ENCODE data around the gene CEP135. TPM values are rescaled to one million over a fixed set of nuclear protein-coding genes. Genes with fewer than 3 reads are reported as not detected.

CEP135 gene
- total and polyA plus RNA-seq, 2 donors (not counting 1 experiment from before 2014, with no cell fraction given): 6.4 to 41.0 TPM

GRCh38 chr4:56048383-56048701 is 99.6 kb downstream of the CEP135 start:
- Histone ChIP-seq H3K4me3 (ENCODE audit: control extremely low read depth in 1 of 5, extremely low read depth in 1 of 5, insufficient read depth in 1 of 5, low read depth in 2 of 5, low read length in 4 of 5) (peak overlapping the region in 4 of 5 experiments; percentile 31 to 63 (median 51)), H3K27me3 (replicated peaks in 1 of 4; ENCODE audit: control extremely low read depth in 1 of 4, control insufficient read depth in 3 of 4, insufficient read depth in 4 of 4, low read length in 3 of 4) (peaks cover 0 to 20% (median 11%) of the 10 kb centered on the region in 4 experiments), H3K9ac (ENCODE audit: low read length) (peak overlapping the region; percentile 65), H3K36me3 (replicated peaks in 1 of 2; ENCODE audit: control extremely low read depth in 1 of 2, control insufficient read depth in 1 of 2, extremely low read depth in 1 of 2, insufficient read depth in 2 of 2, low read length in 1 of 2) (no peaks in the 10 kb centered on the region), H3K9me3 (ENCODE audit: control extremely low read depth in 1 of 3, control insufficient read depth in 2 of 3, insufficient read depth in 1 of 3, low read length in 2 of 3) (no peaks in the 10 kb centered on the region), H2AFZ (ENCODE audit: insufficient read depth, low read depth, low read length, poor library complexity, severe bottlenecking) (peak overlapping the region; percentile 77), H4K20me1 (ENCODE audit: control insufficient read depth, insufficient read depth, low read length, poor library complexity, severe bottlenecking) (no peaks in the 10 kb centered on the region), H3K4me2 (replicated peaks; ENCODE audit: low read depth, low read length, poor library complexity, severe bottlenecking) (peak overlapping the region; percentile 94), H3K27ac (ENCODE audit: low read length in 2 of 2) (no peak overlapping the region), H3K79me2 (ENCODE audit: control insufficient read depth, insufficient read depth, low read length) (no peaks in the 10 kb centered on the region), H3K4me1 (ENCODE audit: control insufficient read depth in 2 of 2, insufficient read depth in 2 of 2, low read length in 2 of 2) (peaks cover 15 to 18% of the 10 kb centered on the region in 2 donors)
- CTCF ChIA-PET: no interaction called here
- H3K9me3 Mint-ChIP-seq (ENCODE audit: insufficient read depth): no peaks in the 10 kb centered on the region
- H3K4me1 Mint-ChIP-seq: peaks cover 17% of the 10 kb centered on the region
- H3K27ac Mint-ChIP-seq: no peak overlapping the region
- no peak for TF ChIP-seq CTCF (IDR thresholded peaks at IDR 0.05)
- TF ChIP-seq EZH2 (IDR thresholded peaks at IDR 0.05; ENCODE audit: borderline replicate concordance, insufficient read depth, low read depth, low read length, poor library complexity, severe bottlenecking): no peak
- POLR2A ChIA-PET: no interaction called here
- H3K4me3 Mint-ChIP-seq: peak overlapping the region; percentile 88
- ATAC-seq (ENCODE audit: low read depth) (no peak), DNase-seq (no peak)
- peaks cover 27% of the 10 kb centered on the region for H3K27me3 Mint-ChIP-seq
- intact Hi-C loops (cut with micrococcal nuclease): no loop called here
- 0% methylated on average over 3 of the region's 5 CpGs for WGBS (ENCODE audit: insufficient coverage)

DNA sequence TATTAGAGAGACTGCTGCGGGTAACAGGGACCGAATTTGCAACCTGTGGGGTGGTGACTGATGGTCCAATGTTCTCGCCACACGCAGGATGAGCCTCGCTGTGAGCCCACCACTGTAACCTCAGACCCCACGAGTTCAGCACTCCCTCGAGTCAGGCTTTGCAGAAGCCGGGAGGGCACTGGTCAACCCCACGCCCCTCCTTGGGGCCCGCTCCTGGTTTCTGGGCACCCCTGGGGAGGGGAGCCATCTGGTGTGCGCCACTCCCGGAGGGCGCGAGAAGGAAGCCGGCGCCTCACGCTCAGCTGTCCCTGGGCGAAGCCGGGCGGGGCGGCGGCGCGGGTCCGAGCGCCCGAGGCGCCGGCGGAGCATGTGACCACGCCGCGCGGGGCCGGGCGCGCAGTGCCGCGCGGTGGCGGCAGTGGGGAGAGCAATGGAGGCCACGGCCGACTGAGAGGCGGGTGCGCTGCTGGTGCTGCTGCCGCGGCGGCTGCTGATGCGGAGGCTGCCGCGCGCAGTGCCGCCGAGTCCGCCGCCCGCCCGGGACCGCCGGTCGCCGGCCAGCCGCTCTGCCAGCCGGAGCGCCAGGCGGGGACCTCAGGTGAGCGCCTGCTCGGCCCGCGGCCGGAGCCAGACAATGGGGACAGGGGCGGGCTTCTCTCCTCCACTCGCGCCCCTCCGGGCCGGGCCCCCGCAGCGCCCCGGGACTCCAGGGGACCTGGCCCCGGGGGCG is 100.1 kb downstream of the CEP135 start:
- TF ChIP-seq EZH2 (IDR thresholded peaks at IDR 0.05; ENCODE audit: borderline replicate concordance, insufficient read depth, low read depth, low read length, poor library complexity, severe bottlenecking): no peak
- TF ChIP-seq CTCF (IDR thresholded peaks at IDR 0.05): no peak
- peak; percentile 68 for DNase-seq
- intact Hi-C loops (cut with micrococcal nuclease): loop anchor here (1.0 kb wide), 1 partner anchor 100 kb away; no protein-coding TSS in a partner anchor
- ChIA-PET CTCF (no interaction called here), POLR2A (no interaction called here)
- peak; percentile 91 for ATAC-seq (ENCODE audit: low read depth)
- Histone ChIP-seq H3K4me1 (ENCODE audit: control insufficient read depth in 2 of 2, insufficient read depth in 2 of 2, low read length in 2 of 2) (peaks cover 15 to 17% of the 10 kb centered on the region in 2 donors), H3K36me3 (replicated peaks in 1 of 2; ENCODE audit: control extremely low read depth in 1 of 2, control insufficient read depth in 1 of 2, extremely low read depth in 1 of 2, insufficient read depth in 2 of 2, low read length in 1 of 2) (no peaks in the 10 kb centered on the region), H2AFZ (ENCODE audit: insufficient read depth, low read depth, low read length, poor library complexity, severe bottlenecking) (peak overlapping the region; percentile 77), H3K4me2 (replicated peaks; ENCODE audit: low read depth, low read length, poor library complexity, severe bottlenecking) (peak overlapping the region; percentile 94), H3K9me3 (ENCODE audit: control extremely low read depth in 1 of 3, control insufficient read depth in 2 of 3, insufficient read depth in 1 of 3, low read length in 2 of 3) (no peaks in the 10 kb centered on the region), H4K20me1 (ENCODE audit: control insufficient read depth, insufficient read depth, low read length, poor library complexity, severe bottlenecking) (no peaks in the 10 kb centered on the region), H3K9ac (ENCODE audit: low read length) (peak overlapping the region; percentile 65), H3K27me3 (replicated peaks in 1 of 4; ENCODE audit: control extremely low read depth in 1 of 4, control insufficient read depth in 3 of 4, insufficient read depth in 4 of 4, low read length in 3 of 4) (peaks cover 0 to 20% (median 11%) of the 10 kb centered on the region in 4 experiments), H3K4me3 (ENCODE audit: control extremely low read depth in 1 of 5, extremely low read depth in 1 of 5, insufficient read depth in 1 of 5, low read depth in 2 of 5, low read length in 4 of 5) (peak overlapping the region in 4 of 5 experiments; percentile 41 to 63 (median 56)), H3K27ac (ENCODE audit: low read length in 2 of 2) (no peak overlapping the region), H3K79me2 (ENCODE audit: control insufficient read depth, insufficient read depth, low read length) (no peaks in the 10 kb centered on the region)
- under 1% methylated on average over 81 of the region's 81 CpGs for WGBS (ENCODE audit: insufficient coverage)
- H3K27ac Mint-ChIP-seq: no peak overlapping the region
- no peaks in the 10 kb centered on the region for H3K9me3 Mint-ChIP-seq (ENCODE audit: insufficient read depth)
- peak overlapping the region; percentile 88 for H3K4me3 Mint-ChIP-seq
- H3K4me1 Mint-ChIP-seq: peaks cover 16% of the 10 kb centered on the region
- peaks cover 27% of the 10 kb centered on the region for H3K27me3 Mint-ChIP-seq
